T follicular helper cell (primary cell): Measurements from ENCODE around the gene SUSD4.

ENCODE experiments used
- DNase-seq: peaks from one replicate; pipeline ENCODE4 v3.0.0-alpha.2; 2020; ENCODE audit warnings: low read depth

The SUSD4 gene

DNA sequence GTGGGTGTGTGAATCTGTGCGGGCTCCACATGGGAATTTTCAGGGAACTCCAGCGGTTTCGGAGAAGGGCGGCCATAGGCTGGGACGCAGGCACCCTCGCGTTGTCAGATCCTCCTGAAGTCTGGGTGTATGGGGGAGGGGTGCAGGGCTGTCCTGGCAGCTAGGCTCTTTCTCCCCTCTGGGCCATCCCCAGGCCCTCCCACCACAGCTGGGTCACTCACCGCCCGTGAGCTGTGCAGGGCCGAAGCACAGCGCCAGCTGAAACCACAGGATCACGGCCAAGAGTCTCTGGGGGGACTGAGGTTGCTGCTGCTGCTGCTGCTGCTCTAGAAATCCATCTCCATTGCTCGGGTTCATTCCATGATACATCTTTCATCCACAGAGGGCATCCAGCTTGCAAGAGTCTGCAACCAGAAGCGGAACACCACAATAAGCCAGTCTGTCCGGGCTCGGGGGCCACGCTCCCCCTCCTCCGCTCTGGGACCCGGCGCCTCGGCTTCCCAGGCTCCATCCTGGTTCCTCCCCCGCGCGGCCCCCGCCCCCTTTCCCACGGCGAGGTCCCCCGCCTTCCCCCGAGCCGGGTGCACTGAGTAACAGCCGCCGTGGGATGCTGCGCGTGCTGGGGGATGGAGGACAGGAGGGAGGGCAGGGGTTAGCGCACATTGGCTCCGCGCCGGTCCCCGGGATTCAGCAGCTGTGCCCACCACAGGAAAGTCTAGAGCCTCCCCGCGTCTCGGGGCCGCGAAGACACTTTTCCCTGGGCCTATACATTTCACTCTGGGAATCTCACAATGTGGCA lies 720 bp downstream of the SUSD4 start:
- DNase-seq, result peak; percentile 8

DNA sequence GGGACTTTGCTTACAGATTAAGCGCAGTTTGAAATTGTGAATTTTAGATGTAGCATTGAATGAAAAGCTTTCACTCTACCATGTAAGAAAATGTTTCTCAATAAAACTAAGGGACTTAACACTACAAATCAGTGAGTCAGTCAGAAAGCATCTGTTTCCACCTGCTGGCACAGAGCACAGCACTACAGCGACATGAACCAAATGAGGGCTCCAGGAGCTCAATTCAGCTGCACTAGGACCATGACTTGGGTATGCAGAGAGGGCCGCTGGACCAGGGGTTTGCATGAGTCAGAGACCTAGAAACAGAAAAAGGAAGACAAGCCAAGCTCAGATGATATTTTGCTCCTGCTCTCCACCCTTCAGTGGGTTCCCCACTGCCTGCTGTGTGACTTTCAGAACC lies 5.2 kb downstream of the SUSD4 start:
- no peak for DNase-seq

DNA sequence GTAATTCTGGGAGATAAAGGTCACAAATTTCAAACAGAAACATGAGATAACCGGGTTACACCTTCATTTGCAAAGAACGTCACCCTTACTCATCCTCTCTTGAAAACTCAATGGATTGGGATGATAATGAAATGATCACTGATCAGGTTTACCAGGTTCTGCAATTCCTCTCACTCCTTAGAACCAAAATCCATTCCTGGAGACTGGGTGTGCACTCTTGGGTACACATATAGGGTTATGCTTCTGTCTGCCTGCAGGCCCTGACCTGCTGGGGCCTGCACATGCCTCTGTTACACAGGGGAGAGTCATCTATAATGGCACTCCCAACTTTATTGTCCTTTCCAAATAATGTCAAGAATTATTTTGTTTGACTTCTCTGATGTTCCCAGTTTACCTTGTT lies 8.3 kb downstream of the SUSD4 start:
- no peak for DNase-seq

DNA sequence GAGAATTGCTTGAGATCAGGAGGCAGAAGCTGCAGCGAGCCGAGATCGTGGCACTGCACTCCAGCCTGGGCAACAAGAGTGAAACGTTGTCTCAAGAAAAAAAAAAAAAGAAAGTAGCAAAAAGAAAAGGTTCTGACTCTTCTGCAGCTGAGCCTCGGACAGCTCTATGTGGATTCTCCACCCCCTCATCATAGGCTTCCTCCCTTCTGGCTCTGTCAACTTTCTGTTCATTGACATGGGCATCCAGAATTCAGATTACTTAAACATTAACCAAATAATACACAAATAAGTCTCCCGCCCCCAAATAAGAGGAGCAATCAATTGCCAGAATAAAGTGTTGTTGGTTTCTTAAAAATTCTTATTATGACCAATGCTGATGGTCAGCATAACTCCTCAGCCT lies 10.0 kb downstream of the SUSD4 start:
- no peak for DNase-seq

DNA sequence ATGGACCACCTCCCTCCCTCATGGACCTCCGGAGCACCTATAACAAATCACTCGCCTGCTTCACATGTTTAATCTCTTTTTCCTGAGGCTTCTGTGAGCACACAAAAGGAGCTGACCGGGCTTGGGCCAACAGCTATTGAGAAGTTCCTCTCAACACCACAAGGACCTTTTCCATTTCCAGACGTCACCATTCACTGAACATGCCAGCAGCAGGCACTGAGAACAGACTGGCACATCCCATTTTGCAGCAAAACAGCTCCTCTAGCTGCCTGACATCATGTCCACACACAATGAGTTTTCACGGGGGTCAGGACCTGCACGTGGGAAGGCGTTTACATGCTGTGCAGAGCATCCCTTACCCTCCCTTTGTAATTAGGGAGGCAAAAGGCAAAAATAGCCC lies 11.0 kb downstream of the SUSD4 start:
- no peak for DNase-seq

DNA sequence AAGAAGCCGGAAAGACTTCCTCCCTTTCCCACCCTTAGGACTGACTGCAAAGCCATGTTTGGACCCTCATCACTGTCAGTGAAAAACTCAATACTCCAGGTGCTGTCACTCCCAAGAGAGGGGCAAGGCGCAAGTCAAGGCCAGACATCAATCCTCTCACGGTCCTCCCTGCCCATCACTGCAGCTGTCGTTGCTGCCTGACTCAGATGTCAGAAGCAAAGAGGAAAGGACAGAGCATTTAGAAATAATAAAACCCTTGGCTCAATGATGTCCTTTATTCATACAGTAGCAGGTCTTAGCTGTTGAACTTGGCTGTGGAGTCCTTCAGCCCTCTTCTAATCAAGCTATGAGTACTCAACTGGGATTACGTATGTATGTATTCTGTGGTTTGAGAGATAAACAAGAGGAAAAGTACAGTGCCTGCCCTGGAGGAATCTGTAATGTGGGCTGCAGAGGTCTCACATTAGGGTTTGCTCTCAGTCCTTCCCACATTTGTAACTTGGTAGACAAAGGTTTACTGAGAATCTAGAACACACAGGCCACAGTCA lies 13.5 kb downstream of the SUSD4 start:
- DNase-seq, result no peak

DNA sequence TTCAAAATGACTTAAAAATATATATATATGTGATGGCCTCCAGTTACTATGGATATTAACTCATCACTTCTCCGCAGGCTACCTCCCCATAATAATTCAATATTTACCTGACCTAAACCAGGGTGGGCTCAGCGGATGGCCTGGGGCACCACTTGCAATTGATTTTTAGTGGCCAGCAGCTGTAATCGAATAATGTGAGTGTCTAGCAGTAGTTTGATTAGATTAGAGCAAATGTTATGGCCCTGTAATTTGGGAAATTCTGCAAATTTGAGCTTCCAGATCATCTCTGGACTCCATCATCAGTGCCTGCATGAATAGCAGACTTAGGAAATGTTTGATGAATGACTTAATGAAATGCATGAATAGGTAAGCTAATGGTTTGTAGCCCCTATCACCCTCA lies 14.7 kb downstream of the SUSD4 start:
- no peak for DNase-seq

DNA sequence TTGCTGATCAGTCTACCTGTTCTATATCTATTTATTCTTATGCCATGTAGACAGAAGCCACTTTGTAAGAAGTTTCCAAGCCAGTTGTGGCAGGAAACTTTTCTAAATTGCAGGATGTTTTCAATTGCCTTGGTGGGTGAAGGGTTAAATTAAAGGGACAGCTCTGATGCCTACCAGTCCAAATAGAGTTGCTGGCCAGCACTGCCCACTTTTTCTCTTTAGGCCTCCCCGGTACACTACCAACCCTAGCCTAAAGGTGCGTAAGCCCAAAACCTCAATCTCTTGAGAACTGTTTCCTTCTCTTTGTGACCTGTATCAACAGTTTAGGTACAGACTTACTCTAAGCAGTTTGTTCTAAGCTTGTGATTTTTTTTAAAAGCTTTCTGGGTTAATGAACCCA lies 15.5 kb downstream of the SUSD4 start:
- no peak for DNase-seq

DNA sequence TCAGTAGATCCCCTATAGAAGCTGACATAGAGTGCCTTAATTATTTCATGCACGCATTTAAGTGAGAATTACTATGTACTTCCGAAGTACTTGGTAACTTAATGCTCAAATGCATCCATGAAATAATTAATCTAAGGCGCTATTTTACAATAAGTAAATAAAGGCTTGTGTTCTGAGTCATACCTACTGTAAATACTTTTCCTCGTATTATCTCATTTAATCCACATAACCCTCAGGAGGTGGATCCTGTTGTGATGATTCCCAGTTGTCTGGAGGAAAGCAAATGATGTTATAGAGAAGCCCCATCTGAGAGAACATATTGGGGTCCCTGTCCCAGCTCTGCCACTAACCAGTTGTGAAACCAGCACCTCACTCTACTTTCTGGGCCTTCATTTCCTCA lies 16.4 kb downstream of the SUSD4 start:
- no peak for DNase-seq

DNA sequence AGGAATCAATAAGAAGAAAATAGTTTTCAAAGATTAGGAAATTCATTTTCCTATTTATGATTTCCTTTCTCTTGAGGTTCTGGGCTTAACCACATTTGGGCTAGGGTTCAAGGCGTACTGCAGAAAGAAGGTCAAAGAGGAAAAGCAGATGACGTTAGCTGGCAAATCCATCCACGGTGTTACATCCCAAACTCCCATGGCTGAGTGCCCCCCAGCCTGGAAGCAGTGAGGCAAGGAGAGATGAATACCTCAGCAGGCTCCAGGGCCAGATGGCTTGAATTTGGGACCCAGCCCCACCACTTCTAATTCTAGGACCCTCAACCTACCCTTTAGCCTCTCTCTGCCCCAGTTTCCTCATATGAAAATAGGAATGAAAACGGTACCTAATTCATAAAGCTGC lies 17.7 kb downstream of the SUSD4 start:
- DNase-seq, result no peak

DNA sequence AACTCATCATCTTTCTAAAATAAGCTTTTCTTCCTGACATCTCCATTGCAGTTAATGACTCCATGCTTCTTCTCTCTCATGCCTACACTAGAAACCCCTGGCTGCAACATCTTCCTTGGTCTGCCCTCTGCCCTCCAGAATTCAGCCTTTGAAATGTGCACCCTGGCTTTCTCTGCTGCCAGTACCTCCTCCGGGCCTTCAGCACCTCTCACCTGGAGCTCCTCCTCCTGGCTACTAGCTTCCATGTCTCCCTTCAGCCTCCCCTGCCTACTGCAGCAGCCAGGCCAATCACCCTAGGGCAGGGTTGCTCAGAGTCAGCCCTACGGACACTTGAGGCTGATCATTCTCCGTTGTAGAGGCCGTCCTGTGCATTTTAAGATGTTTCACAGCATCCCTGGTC lies 18.3 kb downstream of the SUSD4 start:
- DNase-seq, result no peak

DNA sequence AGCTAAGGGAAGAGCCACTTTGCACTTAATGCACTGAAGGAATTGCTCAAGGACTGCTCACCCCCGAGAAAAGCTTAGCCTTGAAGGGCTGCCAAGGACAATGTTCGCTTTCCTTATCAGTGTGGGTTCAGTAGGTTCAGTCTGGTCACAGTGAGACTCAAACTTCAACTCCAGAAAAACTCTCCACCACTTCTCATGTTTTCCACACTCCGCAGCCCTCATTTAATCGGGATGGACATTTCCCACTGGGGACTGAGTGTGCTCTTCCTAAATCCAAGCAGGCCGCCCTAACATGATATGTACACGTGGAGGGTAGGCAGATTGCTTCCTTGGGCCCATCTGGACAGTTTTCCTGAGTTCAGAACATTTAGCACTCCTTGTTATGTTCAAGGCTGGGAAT lies 19.5 kb downstream of the SUSD4 start:
- DNase-seq, result no peak

DNA sequence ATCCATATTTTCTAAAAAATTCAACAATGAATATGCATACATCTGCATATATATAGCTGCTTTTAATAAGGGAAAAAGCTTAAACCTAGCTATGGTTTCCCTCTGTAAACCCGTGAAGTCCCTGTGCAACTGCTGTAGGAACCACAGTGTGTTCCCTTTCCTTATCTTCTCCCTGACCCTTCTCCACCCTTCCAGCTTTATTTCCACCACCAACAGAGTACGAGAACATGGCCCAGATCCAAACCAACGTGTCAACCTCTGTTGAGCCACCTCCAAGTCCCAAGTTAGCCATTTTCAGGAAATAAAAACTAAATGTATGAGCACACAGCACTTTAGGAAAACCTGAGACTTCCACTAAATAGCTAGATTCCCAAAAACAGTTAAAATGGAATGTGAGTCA lies 20.3 kb downstream of the SUSD4 start:
- DNase-seq, result no peak

DNA sequence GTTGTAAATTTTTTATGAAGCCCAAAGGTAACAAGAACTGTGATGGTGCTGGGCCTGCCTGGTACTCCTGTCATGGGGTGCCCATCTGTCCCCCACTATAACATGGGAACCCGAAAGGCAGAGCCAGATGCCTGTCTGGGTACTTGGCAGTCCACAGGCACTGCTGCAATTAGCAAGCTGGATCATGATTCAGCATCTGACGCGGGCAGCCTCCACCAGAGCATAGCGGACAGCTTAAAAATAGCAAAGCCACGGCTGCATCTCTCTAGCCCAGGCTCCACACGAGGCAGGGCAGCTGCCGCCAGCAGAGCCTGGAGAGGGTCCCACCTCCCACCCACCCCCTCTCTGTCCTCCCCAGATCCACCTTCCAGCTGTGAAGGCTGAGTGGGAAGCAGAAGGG lies 22.9 kb downstream of the SUSD4 start:
- DNase-seq, result no peak

DNA sequence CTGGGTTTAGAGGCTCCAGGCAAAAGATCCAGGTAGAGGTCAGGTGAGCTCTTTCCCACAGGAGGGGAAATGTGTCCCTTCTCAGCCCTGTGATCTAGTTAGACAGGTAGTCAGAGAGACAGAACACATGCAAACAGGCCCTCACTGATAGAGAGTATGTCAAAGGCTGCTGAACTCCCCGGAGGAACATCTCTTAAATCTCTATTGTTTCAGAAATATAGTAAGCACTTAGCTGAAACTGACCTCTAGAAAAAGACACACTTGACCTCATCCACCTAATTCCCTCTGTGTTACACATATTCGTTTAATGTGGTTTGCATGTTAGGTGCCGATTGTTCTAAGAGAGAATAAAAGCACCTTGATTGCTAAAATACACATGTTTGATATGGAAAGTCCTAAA lies 23.3 kb downstream of the SUSD4 start:
- no peak for DNase-seq

DNA sequence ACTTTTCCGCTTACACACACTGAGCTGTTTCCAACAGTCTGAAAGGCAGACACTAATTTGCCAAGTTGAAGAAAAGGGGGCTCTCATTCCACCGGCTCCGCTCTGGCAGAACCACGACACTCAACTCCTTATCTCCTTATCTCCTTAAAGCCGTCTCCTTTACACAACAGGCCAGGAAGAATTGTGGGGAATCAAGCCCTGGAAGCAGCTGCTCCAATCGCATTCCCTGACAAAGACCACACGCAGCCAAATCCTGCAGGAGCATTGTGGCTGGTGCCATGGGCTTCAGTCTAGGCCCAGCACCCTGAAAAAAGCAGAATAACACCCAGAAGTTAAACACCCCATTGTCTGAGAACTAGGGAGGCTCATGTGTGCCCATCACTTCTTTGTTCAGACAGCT lies 24.1 kb downstream of the SUSD4 start:
- no peak for DNase-seq

DNA sequence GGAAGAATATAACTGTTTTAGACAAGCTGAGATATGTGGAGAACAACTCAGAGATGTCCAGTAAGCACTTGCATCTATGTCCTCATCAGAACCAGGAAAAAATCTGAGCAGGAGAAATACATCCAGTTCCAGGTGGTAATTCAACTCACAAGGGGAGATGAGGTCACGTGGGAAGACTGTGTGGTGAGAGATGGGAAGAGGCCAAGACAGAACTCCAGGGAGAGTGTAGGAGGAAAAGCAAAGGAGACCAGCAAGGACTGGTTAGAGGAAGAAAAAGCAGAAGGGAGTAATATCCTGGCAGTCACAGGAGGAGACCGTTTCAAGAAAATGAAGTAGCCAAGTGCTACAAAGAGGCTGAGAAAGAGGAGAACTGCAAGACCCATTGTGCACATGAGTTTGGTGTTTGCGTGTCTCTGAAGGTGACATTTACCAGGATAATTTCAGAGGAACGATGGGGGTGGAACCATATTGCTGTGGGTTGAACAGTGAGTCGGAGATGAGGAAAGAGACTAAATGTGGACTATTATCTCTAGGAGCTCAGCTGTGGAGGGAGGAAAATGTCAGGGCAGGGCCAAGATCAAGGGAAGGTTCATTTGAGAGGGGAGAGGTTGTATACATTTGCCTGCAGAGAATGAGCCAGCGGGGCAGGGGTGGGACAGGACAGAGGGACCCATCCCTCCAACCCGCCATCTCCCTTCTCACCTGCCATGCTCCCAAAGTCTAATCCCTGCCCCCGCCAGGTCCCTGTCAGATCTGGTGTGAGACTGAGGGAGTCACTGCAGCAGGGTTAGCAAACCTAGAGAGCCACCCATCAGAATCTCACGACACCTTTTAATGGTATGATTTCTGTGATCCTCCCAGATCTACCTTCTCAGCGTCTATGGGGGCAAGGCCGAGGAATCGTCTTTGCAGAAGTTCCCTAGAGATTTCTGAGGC lies 24.9 kb downstream of the SUSD4 start:
- DNase-seq, result no peak

DNA sequence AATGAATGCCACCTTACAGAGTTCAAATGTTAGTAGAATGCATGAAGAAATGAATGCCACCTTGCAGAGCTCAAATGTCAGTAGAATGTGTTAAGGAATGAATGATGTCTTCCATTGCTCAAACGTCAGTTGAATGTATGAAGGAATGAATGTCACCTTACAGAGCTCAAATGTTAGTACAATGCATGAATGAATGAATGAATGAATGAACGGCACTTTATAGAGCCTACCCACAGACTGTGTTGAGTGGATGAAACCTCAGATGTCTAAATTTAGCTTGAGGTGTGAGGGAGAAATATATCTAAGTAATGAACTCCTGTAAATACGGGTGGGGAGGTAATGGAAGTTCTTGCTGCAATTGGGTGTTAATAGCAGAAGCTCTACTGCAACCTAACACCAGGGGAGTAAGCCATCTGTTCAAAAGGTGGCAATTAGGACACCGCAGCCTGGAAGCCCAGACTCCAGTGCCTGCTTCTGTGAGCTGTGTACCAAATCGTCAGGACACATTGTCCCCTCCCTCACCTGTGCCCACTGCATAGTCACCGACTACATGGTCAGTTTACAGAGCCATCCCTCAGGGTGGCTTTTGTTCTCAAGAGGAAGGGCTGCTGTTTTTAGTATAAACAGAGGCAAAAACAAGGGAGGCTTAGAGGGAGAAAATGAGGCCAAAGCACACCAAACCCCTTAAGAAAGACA lies 26.7 kb downstream of the SUSD4 start:
- no peak for DNase-seq

DNA sequence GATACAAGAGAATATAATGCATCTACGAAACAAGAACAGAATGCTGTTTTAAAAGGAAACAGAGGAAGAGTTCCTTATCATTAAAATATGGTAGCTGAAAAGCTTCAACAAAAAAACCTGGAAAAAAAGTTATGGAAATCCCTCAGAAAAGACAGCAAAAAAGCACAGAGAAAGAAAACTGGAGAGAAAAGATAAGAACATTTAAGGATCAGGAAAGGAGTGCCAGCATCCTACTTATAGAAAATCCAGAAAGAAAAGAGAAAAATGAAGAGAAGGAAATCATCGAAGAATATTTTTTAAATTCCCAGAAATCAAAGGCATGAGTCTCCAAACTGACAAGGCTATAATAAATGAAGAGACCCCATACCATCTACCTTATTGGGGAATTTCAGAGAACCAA lies 29.8 kb downstream of the SUSD4 start:
- no peak for DNase-seq

DNA sequence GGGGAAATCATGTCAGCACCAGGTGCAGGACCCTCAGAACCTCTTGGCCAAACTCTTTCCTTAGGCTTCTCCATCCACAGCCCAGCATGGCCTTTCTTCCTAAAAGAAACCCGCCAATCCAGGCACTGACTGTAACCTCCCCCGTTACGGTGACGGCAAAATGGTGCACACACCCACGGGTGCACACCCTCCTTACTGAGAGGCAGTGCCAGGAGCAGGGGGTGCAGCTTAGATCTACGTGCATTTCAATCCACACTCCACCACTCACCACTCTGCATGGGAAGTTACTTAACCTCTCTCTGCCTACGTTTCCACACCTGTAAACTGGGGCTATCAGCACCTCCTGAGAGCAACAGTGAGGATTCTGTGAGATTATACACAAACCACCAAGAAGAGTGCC lies 31.0 kb downstream of the SUSD4 start:
- no peak for DNase-seq

DNA sequence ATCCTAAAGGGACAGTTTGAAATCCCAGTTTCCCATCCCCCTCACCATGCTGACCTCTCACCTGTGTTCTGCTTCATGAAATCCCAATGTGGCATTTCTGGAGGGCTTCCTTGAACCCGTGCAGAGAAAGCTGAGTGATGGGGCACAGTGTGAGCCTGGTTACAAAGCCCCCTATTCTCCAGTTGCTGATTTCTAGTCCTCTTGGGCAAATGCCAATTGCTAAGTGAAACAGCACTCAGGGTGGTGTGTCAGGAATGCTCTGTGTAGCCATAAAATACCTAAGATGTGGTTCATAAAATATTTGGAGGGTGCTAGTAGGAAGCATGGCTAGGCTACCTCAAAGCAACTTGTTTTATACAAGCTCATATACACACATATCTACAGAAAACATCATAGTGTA lies 32.0 kb downstream of the SUSD4 start:
- no peak for DNase-seq

DNA sequence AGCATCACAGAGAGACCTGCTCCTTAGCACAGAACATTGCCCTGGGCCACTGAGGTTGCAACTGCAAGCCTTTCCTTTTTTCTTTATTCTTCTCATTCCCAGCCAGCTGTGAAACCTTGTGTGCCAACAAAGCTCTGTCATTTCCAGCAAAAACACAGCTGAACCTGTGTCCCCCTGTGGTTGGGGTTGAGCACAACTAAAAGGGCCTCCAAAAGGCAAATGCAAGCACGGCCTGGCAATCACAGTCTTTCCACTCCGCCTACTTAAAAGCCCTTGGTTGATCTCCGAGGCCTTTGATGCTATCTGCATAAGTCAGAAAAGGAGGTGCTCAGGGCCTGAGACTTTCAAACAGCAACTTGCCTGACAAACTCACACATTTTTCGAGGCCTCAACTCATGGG lies 32.7 kb downstream of the SUSD4 start:
- no peak for DNase-seq
